Adrenal gland (tissue), 5 donors: Measurements from ENCODE around the gene NIM1K.

ENCODE experiments used
- CTCF ChIP-seq, 6 experiments: fragments of 450-650 bp in 4 of 6; fragments of 200-600 bp in 2 of 6; sonication (generic) in 1 of 6; IDR thresholded peaks; 1 replicate in 5 of 6; 2 replicates in 1 of 6; pipeline versions ENCODE4 v1.5.1 to v1.8.0; 2016 to 2021; ENCODE audit warnings: antibody characterized with exemption in 6 of 6, mild to moderate bottlenecking in 2 of 6, moderate library complexity in 1 of 6
- POLR2A ChIP-seq, 2 donors: fragments of 450-650 bp; IDR thresholded peaks; one replicate each; pipeline ENCODE4 v1.6.1; 2017; ENCODE audit warnings: antibody characterized with exemption in 2 of 2, mild to moderate bottlenecking in 2 of 2, moderate library complexity in 1 of 2
- donor health status: DM: no; HTN: no; CAD: no.

GRCh38 chr5:43296835-43297234 is 104.8 kb downstream of the NIM1K start:
- no peak for TF ChIP-seq POLR2A (IDR thresholded peaks at IDR 0.05)
- TF ChIP-seq CTCF (IDR thresholded peaks at IDR 0.05), result no peak
